Measurements from ENCODE around the gene SLC19A1.
"Not testable (repeated sequence)": the region's sequence is repeated elsewhere in the genome, so short reads cannot be mapped to it uniquely, and the experiment has no call there.

The SLC19A1 gene

DNA sequence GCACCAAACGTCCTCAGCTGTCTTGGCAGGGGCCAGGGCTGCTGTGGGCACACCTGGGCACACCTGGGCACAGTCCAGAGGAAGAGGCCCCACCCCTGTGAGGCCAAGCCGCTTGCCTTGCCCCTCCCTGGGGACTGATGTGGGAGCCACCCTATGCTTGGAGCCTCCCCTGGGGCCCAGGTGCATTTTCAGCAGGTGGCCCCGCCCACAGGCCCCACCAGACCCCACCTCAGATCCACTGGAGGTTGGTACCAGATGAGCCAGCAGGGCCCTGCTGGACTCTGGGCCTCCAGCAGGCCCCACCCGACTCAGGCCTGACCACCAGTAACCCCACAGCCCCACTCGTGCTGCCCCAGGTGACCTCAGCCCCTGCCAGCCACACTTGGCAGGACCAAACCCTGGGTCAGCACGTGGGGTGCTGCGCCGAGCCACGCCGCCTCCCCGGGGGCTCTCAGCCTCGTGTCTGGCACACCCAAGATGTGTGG, 8.8 kb downstream of the SLC19A1 start:
- no peak for DNase-seq (ENCODE audit: low read depth)

DNA sequence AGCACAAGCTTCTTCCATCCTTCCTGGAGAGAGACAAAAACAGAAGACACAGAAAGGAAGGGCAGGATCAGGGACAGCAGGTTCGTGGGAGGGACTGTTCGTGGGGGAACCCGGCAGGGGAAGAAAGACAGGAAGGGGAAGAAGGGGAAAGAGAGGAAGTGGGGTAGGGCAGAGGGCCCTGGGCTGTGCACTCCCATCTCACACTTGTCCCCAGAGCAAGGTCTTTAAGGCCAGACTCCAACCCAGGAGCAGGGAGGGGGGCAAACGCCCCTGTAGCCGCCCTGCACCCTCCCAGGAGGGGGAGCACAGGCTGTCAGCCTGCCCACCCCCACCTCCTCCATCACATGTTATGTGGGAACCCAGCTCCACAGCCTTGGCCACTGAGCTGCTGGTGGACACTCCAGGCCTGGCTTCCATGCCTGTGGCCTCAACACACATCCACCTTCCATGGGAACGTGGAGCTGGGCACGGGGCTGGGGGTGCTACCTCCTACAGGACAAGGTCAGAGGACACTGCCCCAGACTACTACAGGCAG, 9.3 kb downstream of the SLC19A1 start:
- no peak for DNase-seq (ENCODE audit: low read depth)

DNA sequence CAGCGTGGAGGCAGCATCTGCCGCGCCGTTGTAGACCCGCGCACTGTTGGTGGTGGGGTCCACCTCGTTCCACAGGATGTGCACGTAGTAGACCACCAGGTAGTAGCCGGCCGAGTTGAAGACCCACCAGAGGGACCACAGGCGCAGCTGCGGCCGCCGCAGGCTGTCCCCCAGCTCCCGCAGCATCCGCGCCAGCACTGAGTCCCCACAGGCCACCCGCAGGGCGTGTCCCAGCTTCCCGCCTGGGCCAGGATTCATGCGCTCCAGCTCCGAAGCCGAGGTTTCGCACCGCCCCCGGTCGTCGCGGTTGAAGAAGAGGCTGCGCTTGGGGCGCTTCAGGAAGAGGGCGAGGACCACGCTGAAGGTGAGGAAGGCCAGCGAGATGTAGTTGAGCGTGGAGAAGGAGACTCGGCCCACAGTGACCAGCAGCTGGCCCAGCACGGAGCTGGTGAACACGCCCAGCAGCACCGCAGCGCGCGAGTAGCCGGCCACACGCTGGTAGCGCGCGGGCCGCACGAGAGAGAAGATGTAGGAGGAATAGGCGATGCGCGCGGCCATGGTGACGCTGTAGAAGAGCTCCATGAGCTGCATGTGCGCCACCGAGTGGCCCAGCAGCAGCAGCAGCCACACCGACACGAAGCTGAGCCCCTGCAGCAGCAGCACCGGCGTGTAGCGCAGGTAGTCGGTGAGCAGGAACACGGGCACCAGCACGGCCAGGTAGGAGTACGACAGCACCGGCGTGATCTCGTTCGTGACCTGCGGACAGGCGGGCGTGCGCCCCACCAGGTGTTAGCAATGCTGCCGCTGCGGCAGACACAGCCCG, 10.6 kb downstream of the SLC19A1 start:
- no peak for DNase-seq (ENCODE audit: low read depth)

DNA sequence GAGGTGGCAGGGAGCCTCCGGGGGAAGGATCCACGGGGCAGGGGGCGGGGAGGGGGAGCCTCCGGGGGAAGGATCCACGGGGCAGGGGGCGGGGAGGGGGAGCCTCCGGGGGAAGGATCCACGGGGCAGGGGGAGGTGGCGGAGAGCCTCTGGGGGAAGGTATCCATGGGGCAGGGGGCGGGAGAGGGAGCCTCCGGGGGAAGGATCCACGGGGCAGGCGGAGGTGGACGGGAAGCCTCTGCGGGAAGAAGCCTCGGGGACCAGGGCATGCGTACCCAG, 11.2 kb downstream of the SLC19A1 start:
- not testable (repeated sequence) for DNase-seq (ENCODE audit: low read depth)

DNA sequence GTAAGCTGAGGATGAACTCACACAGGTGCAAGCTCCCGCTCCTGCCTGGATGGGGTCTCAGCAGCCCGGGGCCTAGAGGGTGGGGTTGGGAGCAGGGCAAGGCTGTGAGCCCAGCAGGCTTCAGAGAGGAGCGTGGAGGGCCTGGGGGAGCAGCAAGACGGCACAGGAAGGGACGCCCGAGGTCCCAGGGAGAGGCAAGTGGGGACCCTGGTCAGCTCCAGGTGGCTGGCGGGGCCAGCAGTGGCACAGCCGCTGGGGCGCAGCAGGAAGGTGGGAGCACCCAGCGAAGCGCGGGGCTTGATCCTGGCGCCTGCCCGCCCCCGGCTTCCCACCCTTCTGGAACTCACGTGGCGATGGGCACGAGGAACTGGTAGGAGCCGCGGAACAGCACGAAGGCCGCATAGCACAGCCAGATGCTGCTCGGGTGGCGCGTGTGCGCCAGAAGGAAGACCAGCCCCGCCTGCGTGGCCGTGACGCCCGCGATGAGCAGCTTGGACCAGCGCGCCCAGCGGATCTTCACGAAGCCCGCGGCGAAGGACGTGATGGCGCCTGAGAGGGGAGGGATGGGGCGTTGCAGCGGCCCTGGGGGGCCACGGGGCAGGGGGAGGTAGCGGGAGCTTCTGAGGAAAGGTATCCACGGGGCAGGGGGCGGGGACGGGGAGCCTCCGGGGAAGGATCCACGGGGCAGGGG, 11.7 kb downstream of the SLC19A1 start:
- no peak for DNase-seq (ENCODE audit: low read depth)

DNA sequence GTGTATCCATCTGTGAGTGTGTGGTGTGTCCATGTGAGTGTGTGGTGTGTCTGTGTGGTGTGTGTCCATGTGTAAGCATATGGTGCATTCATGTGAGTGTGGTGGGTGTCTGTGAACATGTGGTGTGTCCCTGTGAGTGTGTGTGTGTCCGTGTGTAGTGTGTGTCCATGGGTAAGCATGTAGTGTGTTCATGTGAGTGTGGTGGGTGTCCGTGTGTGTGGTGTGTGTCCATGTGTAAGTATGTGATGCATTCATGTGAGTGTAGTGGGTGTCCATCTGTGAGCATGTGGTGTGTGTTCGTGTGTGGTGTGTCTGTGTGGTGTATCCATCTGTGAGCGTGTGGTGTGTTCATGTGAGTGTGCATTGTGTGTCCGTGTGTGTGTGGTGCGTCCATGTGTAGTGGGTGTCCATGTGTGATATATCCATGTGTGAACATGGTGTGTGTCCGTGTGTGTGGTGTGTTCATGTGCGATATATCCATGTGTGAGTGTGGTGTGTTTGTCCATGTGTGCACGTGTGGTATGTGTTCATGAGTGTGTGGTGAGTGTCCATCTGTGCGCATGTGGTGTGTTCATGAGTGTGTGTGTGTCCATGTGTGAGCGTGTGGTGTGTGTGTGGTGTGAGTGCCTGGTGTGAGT, 12.3 kb downstream of the SLC19A1 start:
- DNase-seq (ENCODE audit: low read depth) = no peak

DNA sequence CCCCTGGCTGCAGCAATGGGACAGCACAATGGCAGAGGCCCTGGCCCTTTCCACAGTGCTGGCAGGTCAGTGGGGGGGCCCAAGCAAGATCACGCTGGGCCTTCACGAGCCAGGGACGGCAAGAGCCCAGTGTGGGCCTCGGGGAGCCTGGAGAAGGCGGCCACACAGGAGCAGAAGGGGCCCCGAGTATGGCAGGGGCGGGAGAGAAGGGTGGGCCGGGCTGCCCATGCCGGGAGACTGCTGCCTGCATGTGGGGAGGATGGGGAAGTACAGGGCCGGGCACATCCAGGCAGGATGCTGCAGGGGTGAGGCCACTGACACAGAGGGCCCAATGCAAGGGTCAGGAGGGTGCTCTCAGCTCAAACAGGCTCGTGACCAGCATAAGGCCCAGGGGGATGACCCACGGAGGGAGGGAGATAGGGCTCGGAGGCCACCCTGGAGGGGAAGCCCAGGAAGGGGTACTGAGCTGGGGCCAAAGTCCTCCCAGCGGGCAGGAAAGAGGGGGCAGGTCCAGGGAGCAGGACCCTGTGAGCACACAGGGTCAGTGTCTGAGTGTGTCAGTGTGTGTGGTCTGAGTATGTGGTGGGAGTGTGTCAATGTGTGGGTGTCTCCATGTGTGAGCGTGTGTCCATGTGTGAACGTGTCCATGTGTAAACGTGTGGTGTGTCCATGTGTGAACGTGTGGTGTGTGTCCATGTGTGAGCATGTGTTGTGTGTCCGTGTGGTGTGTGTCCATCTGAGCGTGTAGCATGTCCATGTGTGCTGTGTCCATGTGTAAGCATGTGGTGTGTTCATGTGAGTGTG, 13.1 kb downstream of the SLC19A1 start:
- no peak for DNase-seq (ENCODE audit: low read depth)

DNA sequence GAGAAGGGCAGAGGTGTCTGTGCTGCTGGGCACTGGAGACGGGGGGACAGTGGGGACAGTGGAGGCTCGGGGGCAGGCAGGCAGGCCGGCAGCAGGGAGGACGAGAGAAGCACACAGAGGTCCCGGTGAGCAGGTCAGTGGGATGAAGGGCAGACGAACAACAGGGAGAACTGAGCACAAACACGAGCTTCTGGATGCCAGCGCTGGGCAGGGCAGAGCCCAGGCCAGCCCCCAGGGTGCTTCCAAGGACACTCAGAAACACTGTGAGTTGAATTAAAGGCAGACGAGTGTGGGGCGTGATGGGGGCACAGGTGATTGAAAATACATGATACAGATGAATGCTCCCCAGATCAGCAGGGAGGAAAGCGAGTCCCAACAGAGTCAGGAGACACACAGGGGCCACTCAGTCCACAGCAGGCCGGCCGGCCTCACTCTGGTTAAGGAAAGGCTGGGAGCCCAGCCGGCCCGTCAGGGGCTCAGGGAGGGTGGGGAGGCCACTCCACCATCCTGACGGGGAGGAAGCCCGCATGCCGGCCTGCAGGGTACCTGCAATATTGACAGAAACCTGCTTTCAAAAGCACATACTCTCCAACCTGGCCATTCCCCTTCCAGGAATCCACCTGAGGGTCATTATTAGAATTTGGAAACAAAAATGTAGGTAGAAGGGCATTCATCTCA, 14.1 kb downstream of the SLC19A1 start:
- DNase-seq (ENCODE audit: low read depth) = no peak

DNA sequence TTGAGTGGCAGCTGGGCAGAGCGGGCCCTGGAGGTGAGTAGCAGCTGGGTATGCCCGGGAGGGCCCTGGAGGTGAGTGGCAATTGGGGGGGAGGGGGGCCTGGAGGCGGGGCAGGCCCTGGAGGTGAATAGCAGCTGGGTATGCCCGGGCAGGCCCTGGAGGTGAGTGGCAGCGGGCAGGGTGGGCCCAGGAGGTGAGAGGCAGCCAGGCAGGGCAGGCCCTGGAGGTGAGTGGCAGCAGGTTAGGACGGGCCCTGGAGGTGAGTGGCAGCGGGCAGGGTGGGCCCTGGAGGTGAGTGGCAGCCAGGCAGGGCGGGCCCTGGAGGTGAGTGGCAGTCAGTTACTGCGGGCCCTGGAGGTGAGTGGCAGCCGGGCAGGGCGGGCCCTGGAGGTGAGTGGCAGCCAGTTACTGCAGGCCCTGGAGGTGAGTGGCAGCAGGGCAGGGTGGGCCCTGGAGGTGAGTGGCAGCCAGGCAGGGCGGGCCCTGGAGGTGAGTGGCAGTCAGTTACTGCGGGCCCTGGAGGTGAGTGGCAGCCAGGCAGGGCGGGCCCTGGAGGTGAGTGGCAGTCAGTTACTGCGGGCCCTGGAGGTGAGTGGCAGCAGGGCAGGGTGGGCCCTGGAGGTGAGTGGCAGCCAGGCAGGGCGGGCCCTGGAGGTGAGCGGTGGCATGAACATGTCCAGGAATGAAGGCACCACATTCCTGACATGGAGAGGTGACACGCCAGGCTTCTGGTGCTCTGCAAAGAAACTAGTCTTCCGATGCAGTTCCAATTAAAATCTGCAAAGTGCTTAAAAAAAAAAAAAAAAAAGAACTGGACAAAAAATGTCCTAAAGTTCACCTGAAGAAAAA, 14.9 kb downstream of the SLC19A1 start:
- not testable (repeated sequence) for DNase-seq (ENCODE audit: low read depth)

DNA sequence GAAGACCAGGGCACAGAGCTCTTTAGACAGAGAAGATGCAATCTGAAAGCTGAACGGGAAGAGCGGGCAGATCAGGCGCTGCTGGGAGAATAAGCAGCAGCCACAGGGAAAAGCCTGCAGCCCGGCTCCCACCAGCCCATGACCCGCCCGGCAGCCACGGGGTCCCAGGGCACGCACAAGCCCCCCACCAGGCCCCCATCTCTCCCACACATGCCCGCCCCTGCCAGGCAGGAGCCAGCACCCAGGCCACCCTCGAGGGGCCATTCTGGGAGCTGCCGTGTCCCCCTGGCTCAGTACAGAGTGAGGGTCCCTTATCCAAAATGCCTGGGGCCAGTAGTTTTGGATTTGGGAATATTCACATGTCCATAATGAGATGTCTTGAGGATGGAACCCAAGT, 16.3 kb downstream of the SLC19A1 start:
- no peak for DNase-seq (ENCODE audit: low read depth)

DNA sequence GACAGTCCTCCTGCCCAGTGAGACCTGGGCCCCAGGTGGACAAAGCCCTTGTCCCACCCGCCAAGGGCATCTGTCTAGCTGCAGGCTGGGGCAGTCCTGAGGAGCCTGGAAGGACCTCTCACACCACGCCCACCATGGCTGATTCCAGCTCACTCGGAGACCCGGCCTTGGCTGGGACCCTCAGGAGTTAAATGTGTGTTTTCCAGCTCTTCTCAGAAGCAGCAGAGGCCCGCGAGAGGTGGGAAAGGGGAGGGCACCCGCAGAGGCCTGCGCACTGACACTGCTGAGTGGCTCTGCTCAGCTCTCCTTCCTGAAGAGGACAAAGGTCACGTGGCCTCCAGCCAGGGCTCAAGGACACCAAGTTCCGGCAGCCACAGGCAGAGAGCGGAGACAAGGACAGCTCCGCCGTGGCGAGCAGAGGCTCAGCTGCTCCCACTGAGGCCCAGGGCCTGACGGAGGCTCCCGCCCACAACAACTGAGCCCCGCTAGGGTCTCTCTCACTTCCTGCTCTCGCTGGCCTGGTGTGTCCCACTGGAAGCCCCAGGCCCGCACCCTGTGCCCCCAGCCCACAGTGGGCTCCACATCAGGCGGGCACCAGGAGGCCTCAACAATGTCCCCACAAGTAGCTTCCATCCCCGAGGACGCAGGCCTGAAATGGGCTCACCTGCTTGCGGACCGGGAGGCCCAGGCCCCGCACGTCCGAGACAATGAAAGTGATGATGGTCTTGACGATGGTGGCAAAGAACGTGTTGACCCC, 16.9 kb downstream of the SLC19A1 start:
- no peak for DNase-seq (ENCODE audit: low read depth)

DNA sequence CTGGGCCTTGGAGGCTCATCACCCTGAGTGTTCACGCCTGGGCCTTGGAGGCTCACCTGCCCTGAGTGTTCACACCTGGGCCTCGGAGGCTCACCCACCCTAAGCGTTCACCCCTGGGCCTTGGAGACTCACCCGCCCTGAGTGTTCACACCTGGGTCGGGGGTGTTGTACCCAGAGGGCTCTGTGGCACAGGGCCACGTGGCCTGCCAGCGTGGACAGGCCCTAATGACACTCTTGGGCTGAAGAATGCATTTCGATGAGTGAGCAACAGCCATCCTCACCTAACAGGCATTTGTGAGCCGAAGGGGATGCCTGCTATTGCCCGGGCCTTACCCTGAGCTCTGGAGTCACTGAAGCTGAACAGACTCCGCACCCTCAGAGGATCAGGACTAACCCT, 17.5 kb downstream of the SLC19A1 start:
- no peak for DNase-seq (ENCODE audit: low read depth)

DNA sequence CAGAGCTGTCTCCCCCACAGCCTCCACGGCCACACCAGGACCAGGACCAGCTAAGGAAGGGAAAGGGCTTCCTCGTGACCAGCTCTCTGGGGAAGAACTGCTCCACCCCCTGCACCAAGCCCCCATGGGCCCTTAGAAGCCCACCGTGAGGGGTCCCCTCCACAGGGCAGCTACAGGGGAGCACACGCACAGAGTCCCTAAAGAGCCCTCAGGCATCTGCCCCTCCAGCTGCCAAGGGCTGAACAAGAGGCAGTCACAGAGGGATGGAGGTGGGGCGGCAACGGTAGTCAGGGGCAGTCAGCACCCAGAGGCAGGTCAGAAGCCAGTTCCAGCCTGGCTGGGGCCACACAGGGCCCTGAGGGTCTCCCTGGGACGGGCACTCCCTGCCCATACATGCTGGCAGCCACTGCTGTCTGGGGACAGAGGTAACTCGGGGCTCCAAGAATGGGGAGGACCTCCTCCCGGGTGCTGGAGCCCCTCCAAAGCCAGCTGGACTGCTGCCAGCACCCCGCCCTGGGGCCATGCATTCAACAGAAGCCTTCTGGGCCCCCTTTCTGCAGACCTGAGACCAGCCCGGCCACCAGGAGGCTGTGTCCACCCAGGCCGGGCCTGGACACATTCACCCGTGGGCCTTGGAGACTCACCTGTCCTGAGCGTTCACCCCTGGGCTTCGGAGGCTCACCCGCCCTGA, 18.7 kb downstream of the SLC19A1 start:
- no peak for DNase-seq (ENCODE audit: low read depth)

DNA sequence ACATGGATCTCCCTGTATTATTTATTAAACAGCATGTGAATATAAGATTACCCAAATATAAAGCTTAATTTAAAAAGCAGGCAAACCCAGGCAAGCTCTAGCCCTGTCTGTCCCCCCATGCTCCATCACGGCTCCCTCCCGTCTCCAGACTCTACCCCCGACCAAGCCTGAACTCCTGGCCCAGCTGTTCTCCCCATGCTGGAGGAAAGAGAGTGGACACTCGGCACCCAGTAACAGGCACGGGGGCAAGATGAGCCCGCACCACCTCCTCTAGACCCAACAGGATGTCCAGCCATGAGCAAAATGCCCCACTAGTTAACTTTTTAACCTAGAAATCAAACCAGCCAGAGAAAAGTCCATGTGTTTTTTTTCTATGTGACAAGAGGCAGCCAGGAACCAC, 19.3 kb downstream of the SLC19A1 start:
- no peak for DNase-seq (ENCODE audit: low read depth)

DNA sequence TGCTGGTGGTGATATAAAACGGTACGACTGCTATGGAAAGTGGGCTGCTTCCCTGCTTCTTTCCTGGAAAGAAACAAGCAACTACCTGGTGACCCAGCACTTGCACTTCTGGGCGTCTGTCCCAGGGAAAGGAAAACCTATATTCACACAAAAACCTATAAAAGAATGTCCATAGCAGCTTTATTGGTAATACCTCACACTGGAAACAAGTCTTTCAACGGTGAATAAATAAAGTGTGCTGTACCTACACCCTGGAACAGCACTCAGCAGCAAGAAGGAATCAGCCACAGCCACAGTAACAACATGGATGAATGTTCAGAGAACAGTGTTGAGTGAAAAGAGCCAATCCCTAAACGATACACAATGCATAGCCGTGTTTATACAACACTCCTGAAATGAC, 19.9 kb downstream of the SLC19A1 start:
- no peak for DNase-seq (ENCODE audit: low read depth)

DNA sequence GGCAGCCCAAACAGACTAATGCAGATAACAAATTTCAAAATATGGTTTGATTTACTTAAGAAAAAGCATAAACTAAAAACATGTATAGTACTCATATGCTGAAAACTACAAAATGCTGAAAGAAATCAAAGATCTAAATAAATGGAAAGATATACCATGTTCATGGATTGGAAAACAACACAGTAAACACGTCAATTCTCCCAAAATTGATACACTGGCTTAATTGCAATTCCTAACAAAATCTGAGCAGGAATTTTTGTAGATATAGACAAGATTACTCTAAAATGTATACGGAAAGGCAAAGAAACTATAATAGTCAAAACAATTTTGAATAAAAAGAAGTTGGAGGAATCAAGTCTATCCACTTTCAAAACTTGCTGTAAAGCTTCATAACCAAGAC, 21.0 kb downstream of the SLC19A1 start:
- DNase-seq (ENCODE audit: low read depth) = no peak

DNA sequence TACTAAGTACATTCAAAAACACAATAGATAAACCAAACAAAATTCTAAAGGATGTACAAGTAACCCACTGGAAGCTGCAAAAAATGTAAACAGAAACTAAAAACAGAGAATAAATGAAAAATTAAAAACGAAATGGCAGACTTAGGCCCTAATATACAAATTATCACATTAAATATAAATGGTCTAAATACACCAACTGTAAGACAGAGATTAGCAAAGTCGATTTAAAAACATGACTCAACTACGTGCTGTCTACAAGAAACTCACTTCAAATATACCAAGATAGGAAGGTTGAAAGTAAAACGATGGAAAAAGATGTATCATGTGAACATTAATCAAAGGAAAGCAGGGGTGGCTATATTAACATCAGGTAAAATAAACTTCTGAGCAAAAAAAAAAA, 23.1 kb downstream of the SLC19A1 start:
- no peak for DNase-seq (ENCODE audit: low read depth)

DNA sequence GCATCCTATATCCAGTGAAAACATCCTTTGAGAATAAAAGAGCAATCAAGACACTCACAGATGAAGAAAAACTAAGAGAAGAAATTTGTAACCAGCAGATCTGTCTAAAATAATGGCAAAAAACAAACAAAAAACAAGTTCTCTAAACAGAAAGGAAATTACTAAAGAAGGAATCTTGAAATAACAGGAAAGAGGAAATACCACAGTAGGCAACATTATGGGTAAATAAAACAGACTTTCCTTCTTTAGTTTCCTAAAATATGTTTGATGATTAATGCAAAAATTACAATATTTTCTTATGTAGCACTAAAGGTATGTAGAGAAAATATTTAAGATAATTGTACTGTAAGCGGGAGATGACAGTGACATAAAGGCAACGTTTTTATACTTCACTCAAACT, 23.5 kb downstream of the SLC19A1 start:
- no peak for DNase-seq (ENCODE audit: low read depth)

Measured in stromal cell of bone marrow (primary cell).